NCI-H774 (cell line): ENCODE results near the gene CATSPERD.
"Not testable (repeated sequence)": the region's sequence is repeated elsewhere in the genome, so short reads cannot be mapped to it uniquely, and the experiment has no call there.

Experiments
- DNase-seq: peaks from one replicate; lab custom pipeline; 2025; lab: John Stamatoyannopoulos, UW

CATSPERD gene

GRCh38 chr19:5698635-5699422, 21.6 kb upstream of the CATSPERD start:
- DNase-seq = no peak

DNA sequence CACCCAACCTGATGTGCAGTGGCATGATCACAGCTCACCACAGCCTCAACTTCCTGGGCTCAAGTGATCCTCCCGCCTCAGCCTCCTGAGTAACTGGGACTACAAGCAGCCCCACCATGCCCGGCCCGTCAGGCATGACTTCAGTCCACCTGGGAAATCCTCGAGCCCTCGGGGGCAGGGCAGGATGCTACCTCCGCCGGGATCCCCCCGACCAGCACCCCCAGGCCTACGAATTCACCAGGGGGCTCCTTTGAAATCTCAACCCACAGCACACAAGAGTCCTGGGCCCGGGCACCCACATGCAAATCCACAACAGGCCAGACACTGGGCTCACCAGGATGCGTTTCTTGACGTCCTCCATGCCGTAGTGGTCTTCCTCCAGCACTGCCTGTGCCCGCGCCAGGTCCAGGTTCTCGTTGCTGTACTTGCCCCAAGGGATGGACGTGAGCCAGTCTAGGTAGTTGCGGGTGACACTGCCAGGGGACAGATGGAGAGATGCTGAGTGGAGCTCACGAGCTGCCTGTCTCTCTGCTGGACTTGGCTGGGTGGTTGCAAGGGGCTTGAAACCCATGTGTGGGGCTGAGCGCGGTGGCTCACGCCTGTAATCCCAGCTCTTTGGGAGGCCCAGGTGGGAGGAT, 19.9 kb upstream of the CATSPERD start:
- no peak for DNase-seq

- DNase-seq = not testable (repeated sequence)
These were observed 18.4 kb upstream of the CATSPERD start for GRCh38 chr19:5702053-5702410.

DNA sequence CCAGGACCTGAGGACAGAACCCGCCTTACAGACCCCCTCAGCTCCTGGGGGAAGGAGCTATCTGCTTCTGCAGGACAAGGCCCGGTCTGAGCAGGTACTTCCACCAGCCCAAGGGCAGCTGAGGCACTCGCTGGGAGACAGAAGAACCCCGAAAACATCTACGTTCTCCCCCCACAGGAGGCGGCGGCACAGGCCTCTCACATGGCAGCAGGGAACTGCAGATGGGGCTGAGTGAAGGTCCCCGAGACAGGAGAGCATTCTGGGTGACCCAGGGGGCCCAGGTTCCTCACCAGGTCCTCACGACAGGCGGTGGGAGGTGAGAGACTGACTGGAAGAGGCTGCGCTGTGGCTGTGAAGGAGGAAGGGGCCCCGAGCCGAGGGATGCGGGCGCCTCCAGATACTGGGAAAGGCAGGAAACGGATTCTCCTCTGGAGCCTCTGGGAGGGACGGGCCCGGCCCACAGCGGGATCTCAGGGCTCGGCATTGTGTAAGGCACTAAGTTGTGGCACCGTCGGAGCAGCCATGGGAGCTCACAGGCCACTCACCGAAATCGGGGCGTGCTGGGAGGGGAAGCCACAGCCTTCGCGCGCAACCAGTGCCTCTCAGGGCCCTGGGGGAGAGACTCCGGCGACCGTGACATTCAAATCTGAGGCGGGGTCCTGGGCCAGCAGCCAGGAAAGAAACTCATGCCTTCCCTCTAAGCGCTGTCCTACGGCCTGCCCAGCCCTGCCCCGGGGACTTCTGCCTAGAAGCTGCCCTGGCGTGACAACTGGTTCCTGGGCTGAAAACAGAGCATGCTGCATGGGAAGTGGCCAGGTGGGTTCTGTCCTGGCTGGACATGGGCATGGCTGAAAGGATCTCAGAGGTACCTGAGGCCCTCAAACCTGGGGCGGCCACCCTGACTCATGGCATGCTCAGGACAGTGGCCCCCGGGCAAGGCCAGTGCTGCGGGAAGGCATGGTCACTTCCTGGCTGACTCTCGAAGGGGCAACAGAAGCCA, 16.3 kb upstream of the CATSPERD start:
- no peak for DNase-seq

- DNase-seq = no peak
These were observed 14.9 kb upstream of the CATSPERD start for GRCh38 chr19:5705552-5705951.

- DNase-seq = no peak
These were observed 13.4 kb upstream of the CATSPERD start for GRCh38 chr19:5706876-5707573.

DNA sequence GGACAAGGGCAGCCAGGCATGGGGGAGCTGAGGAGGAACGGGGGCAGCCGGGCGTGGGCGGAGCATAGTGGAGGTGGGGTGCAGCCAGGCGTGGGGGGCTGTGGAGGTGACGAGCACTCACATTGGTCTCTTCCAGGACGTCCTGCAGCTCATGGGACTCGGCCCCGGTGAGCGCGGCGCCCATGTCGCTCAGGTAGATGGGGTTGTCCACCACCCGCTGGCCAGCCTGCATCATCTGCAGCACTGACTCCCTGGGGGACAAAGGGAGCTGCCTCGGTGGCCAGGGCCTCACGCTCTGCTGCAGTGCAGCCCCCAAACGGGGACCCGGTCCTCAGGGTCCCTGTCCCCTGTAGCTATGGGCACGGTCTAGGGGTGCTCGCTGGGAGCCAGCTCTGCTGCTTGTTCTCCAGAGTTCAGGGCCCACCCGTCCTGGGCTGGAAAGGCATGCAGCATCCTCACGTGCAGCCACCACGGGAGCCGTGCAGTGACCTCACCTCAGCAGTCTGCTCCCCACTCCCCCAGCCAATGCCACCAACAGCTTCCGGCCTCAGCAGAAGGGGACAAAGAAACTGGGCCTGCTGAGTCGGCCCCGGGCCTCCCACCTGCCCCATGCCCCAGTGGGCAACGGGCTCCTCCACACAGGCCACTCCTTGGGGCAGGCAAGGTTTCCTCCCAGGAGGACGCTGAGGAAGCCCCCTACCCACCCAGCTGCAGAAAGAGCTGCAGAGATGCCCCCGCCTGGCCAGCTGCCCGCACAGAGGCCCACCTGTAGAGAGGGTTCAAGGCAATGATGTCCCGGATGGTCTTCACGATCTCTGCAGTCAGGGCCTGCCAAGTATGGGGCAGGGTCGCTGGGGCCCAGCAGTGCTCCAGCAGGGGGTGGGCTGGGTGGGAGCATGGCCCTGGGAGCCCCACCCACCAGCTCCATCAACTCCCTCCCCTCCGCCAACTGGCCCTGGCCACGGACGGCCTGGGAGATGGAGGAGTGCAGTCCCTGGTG, 12.6 kb upstream of the CATSPERD start:
- no peak for DNase-seq

DNA sequence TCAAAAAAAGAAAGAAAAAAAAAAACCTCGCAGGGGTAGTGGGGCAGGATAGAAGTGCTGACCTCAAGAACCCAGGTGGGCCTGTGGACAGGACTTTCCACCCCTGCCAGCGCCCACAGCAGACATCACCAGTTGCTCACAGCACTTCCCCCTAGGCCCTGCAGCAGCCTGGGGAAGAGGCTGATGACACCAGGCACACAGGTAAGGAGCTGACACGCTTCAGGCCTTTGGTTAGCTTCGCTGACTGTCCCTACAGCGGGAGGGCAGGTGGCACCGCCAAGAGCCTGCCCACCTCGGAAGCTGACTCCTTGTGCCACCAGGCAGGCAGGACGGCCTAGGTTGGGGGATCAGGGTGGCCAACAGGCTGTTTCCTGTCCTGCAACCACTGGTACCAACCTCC, 9.4 kb upstream of the CATSPERD start:
- DNase-seq = no peak

- no peak for DNase-seq
These were observed 8.7 kb upstream of the CATSPERD start for GRCh38 chr19:5711713-5712161.

- DNase-seq = no peak
These were observed 7.2 kb upstream of the CATSPERD start for GRCh38 chr19:5713228-5713627.

GRCh38 chr19:5714816-5715215, 5.6 kb upstream of the CATSPERD start:
- DNase-seq = no peak

- DNase-seq = no peak
These were observed 3.1 kb upstream of the CATSPERD start for GRCh38 chr19:5717215-5717935.

DNA sequence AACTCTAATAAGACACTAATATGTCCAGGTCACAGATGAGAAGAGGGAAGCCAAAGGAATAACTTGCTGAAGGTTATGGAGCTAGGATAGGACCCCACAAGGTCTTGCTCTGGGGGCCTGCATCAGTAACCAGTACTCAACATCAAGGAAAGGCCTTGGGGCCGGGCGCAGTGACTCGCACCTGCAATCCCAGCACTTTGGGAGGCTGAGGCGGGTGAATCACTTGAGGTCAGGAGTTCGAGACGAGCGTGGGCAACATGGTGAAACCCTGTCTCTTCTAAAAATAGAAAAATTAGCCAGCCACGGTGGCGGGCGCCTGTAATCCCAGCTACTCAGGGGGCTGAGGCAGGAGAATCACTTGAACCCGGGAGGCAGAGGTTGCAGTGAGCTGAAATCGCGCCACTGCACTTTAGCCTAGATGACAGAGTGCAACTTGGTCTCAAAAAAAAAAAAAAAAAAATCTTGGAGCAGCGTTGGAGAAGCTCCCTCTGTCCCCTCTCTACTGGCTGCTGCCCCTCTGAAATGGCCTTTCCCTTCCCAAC, 2.3 kb upstream of the CATSPERD start:
- DNase-seq = no peak

- DNase-seq = no peak
These were observed 1.7 kb upstream of the CATSPERD start for GRCh38 chr19:5718579-5719273.

DNA sequence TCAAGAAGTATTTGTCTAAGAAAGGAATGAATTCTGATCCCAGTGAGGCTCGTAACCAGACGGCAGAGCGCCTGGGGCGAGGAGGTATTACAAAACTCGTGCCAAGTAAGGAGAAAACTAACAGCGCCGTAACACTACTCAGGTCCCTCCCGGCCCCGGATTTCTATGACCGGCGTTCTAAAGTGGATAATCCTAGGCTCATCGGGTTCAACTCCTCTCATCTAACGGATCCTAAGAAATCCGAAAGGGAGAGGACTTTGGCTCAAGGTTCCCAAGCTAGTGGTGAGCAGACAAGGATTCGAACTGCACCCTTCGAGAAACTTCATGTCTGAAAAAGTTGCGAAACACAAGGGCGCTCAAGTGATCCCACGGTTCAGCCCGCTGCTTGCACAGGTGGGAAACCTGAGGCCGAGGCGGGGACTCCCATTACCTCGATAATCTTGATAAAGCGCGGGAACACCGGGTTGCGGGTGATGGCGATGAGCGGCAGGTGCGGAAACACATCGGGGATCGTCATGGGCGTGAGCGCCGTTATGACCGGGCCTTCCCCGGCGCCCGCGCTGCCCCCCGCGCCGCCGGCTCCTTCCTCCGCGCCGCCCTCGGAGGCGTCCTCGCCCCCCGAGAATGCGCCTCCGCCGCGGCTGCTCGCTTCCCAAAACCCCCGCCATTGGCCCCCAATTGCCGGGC, 1.0 kb upstream of the CATSPERD start:
- DNase-seq = no peak

- DNase-seq = no peak
These were observed 7.1 kb downstream of the CATSPERD start for GRCh38 chr19:5727453-5728050.

GRCh38 chr19:5733172-5733571, 12.7 kb downstream of the CATSPERD start:
- DNase-seq = not testable (repeated sequence)

DNA sequence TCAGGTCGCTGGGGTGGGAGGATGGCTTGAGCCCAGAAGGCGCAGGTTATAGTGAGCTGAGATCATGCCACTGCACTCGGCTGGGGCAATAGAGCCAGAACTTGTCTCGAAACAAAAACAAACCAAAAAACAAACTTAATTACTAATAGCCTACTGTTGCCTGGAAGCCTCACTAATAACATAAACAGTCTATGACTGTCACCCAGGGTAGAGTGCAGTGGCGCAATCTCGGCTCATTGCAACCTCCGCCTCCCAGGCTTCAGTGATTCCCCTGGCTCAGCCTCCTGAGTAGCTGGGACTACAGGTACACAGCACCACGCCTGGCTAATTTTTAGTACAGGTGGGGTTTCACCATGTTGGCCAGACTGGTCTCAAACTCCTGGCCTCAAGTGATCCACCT, 18.0 kb downstream of the CATSPERD start:
- DNase-seq = no peak
